Measurements from ENCODE around the gene IL1RL1. TPM values are rescaled to one million over a fixed set of nuclear protein-coding genes. Genes with fewer than 3 reads are reported as not detected.
A peak's percentile ranks its signal among the peaks of the same experiment; 100 is the strongest.

Gene IL1RL1
- total RNA-seq, 4 donors from 2014 or later, result 48.1 to 307 (median 62.3) TPM

- no peak for TF ChIP-seq CTCF (IDR thresholded peaks at IDR 0.05)
- DNase-seq (ENCODE audit: low spot score) (no peak), ATAC-seq (ENCODE audit: low FRiP score) (no peak)
Observed at GRCh38 chr2:102334486-102334885, 23.1 kb downstream of the IL1RL1 start.

GRCh38 chr2:102335871-102336366 is 24.6 kb downstream of the IL1RL1 start:
- TF ChIP-seq CTCF (IDR thresholded peaks at IDR 0.05), result no peak
- DNase-seq (ENCODE audit: low spot score) (no peak), ATAC-seq (ENCODE audit: low FRiP score) (no peak)

DNA sequence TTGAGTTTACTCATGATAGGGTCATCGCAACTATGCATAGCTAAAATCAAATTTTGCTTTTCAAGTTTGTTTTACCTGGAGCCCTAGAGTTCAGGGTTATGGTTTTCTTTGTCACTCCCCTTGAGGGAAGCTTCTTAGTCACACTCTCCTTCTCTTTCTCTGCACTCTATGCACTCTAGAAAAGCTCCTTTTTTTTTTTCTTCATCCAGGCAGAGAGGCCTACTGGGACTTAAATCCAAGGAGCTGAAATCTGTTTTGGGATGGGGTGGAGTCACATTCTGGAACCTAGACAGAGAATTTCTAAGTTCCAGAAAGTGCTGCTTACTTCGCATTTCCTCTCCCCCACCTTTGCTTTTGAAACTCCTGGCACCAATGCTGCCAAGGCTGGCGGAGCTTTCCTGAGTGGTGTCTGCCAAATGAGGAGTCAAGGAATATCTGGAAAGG is 25.2 kb downstream of the IL1RL1 start:
- no peak for TF ChIP-seq CTCF (IDR thresholded peaks at IDR 0.05)
- ATAC-seq (ENCODE audit: low FRiP score), result peak; percentile 57
- no peak for DNase-seq (ENCODE audit: low spot score)

DNA sequence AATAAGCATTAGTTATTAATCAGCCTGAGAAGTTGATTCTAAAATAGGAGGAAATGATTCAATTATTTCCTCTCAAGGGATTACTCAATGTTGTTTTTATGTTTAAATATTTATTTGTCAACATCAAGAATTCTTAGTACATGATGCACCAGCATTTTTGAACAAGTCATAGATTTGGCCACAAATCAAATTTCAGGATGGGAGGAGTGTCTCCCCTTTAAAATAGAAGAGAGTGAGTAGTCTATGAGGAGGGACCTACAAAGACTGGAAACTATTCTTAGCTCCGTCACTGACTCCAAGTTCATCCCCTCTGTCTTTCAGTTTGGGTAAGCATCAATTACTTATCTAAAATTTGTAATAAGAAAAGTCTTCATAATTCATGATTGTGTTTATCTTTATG is 25.6 kb downstream of the IL1RL1 start:
- ATAC-seq (ENCODE audit: low FRiP score), result peak; percentile 81
- DNase-seq (ENCODE audit: low spot score), result no peak
- no peak for TF ChIP-seq CTCF (IDR thresholded peaks at IDR 0.05)

DNA sequence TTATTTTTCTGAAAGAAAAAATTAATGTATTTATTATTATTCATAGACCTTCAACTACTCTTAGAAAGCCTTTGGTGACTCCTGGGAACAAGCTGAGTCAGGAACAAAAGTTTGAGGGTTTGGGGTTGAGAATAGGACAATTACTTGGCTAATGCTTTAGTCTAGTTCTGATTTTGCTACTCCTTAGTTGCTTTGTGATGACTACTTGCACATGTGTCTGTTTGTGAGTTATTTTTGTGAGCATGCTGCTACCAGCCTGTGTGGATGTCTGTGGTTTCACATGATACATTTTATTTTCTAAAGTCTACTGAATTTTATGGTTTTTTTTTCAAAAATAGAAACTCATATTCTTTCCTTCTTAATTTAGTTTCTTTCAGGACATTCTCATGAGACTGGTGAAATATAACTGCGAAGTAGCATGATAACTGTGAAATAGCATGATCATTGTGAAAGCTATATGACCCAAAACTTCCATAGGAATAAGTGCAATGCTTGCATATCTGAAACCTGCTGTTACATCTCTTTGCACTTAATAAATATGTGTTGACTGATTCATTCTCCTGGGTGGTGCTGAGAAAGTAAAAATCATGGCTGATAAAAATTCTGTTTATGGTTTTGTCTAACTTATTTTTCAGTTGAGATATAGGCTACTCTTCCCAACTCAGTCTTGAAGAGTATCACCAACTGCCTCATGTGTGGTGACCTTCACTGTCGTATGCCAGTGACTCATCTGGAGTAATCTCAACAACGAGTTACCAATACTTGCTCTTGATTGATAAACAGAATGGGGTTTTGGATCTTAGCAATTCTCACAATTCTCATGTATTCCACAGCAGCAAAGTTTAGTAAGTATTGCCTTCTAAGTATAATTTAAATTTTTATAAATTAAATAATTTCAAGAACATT is 26.4 kb downstream of the IL1RL1 start:
- ATAC-seq (ENCODE audit: low FRiP score), result peak; percentile 40
- TF ChIP-seq CTCF (IDR thresholded peaks at IDR 0.05), result no peak
- no peak for DNase-seq (ENCODE audit: low spot score)

DNA sequence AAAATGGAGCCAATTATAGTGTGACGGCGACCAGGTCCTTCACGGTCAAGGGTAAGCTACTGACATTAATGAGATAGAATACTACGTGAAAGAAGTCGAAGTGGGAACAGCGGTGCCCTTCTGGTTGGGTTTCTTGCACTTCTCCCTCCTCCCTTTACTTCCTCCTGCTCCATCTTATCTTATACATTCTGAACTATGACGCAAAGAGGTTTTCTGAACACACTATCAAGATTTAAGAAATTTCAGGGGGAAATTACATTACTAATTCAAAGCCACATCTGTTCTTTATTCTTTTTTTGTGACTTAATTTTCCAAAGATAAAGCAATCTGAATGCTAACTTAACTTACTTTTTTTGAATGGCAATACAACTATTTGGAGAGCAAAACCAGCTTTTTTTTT is 29.4 kb downstream of the IL1RL1 start:
- TF ChIP-seq CTCF (IDR thresholded peaks at IDR 0.05), result no peak
- DNase-seq (ENCODE audit: low spot score) (no peak), ATAC-seq (ENCODE audit: low FRiP score) (no peak)

DNA sequence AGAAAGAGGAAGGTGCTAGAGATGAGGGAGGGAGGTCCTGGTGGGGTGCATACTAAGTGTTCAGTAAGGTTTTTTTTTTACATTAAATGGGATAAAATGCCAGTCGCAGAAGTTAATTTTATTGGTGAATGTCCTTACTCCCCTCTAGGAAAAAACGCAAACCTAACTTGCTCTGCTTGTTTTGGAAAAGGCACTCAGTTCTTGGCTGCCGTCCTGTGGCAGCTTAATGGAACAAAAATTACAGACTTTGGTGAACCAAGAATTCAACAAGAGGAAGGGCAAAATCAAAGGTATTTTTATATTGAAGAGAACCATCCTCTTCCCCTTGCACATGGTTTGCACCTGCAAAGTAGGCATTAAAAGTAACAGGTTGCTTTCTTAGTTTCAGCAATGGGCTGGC is 31.5 kb downstream of the IL1RL1 start:
- ATAC-seq (ENCODE audit: low FRiP score) (no peak), DNase-seq (ENCODE audit: low spot score) (no peak)
- no peak for TF ChIP-seq CTCF (IDR thresholded peaks at IDR 0.05)

All from omental fat pad (tissue), 4 donors.